OCI-LY1 (cell line): ENCODE data around the gene OLFML2B.

Experiments
- H2AFZ ChIP-seq: fragments of 200-600 bp; sonication (generic), shearing (Covaris generic); 2 replicates; pipeline ENCODE4 v1.6.0; 2014; ENCODE audit warnings: antibody characterized with exemption, mild to moderate bottlenecking, low read length
- H3F3A ChIP-seq: fragments of 200-600 bp; sonication (generic), shearing (Covaris generic); 2 replicates; pipeline ENCODE4 v1.6.0; 2014; ENCODE audit warnings: mild to moderate bottlenecking, antibody characterized with exemption, low read length, moderate library complexity; ENCODE audit not compliant: insufficient read depth
- H3K27ac ChIP-seq: fragments of 200-600 bp; sonication (generic); 2 replicates; pipeline ENCODE4 v1.5.1; 2014; ENCODE audit warnings: low read length, mixed run types, mild to moderate bottlenecking, low read depth; ENCODE audit not compliant: poor library complexity, severe bottlenecking
- H3K27me3 ChIP-seq: fragments of 200-600 bp; sonication (generic); 2 replicates; pipeline ENCODE4 v1.6.0; 2014; ENCODE audit warnings: antibody characterized with exemption, mild to moderate bottlenecking, low read length, moderate library complexity; ENCODE audit not compliant: insufficient read depth
- H3K36me3 ChIP-seq: fragments of 200-600 bp; sonication (generic); 2 replicates; pipeline ENCODE4 v1.6.1; 2014; ENCODE audit warnings: mild to moderate bottlenecking, antibody characterized with exemption, low read length, moderate library complexity, mixed read lengths; ENCODE audit not compliant: insufficient read depth
- H3K4me1 ChIP-seq: fragments of 200-600 bp; sonication (generic); 2 replicates; pipeline ENCODE4 v1.5.1; 2014; ENCODE audit warnings: mild to moderate bottlenecking, low read length, moderate library complexity; ENCODE audit not compliant: insufficient read depth, severe bottlenecking
- H3K4me2 ChIP-seq: fragments of 200-600 bp; sonication (generic), shearing (Covaris generic); 2 replicates; pipeline ENCODE4 v1.6.1; 2014; ENCODE audit warnings: low read length
- H3K4me3 ChIP-seq: fragments of 200-600 bp; sonication (generic); 2 replicates; pipeline ENCODE4 v1.5.1; 2014; ENCODE audit warnings: low read length, low read depth, mild to moderate bottlenecking, mixed read lengths; ENCODE audit not compliant: poor library complexity, severe bottlenecking
- H3K79me2 ChIP-seq: fragments of 200-600 bp; shearing (Covaris generic); 2 replicates; pipeline ENCODE4 v1.6.1; 2016; ENCODE audit warnings: mixed run types, low read length, mixed read lengths; ENCODE audit not compliant: insufficient read depth
- H3K9ac ChIP-seq: fragments of 200-600 bp; sonication (generic), shearing (Covaris generic); 2 replicates; pipeline ENCODE4 v1.6.1; 2014; ENCODE audit warnings: mild to moderate bottlenecking, low read length, mixed read lengths
- H3K9me2 ChIP-seq: fragments of 200-600 bp; sonication (generic), shearing (Covaris generic); 2 replicates; pipeline ENCODE4 v1.6.1; 2014; ENCODE audit warnings: low read depth, mild to moderate bottlenecking, low read length, mixed read lengths
- H3K9me3 ChIP-seq: fragments of 200-600 bp; shearing (Covaris generic); 2 replicates; pipeline ENCODE4 v1.6.1; 2014; ENCODE audit warnings: low read length, mixed read lengths
- H4K20me1 ChIP-seq: fragments of 200-600 bp; sonication (generic), shearing (Covaris generic); 2 replicates; pipeline ENCODE4 v1.6.0; 2016; ENCODE audit warnings: mild to moderate bottlenecking, low read length; ENCODE audit not compliant: insufficient read depth
- CTCF ChIP-seq: fragments of 200-600 bp; sonication (generic), shearing (Covaris generic); IDR thresholded peaks from 2 replicates; pipeline ENCODE4 v1.5.1; 2017; ENCODE audit warnings: mild to moderate bottlenecking, antibody characterized with exemption, low read length, moderate library complexity, mixed read lengths
- EZH2 ChIP-seq: fragments of 200-600 bp; sonication (generic), shearing (Covaris generic); IDR thresholded peaks from 2 replicates; pipeline ENCODE4 v1.8.0; 2017; ENCODE audit warnings: borderline replicate concordance, mixed run types, mild to moderate bottlenecking, antibody characterized with exemption, low read length, moderate library complexity, mixed read lengths

The OLFML2B gene

GRCh38 chr1:161954466-161954865 is 69.2 kb downstream of the OLFML2B start:
- Histone ChIP-seq H3K36me3 (peaks cover 7% of the 10 kb centered on the region; the same call in 1 of the 2 replicates), H3K27ac (no peak overlapping the region), H3K4me3 (no peak overlapping the region), H3K4me2 (no peak overlapping the region), H3K27me3 (no peaks in the 10 kb centered on the region), H3K9ac (no peak overlapping the region), H3K9me3 (no peaks in the 10 kb centered on the region), H3F3A (no peaks in the 10 kb centered on the region), H3K4me1 (no peaks in the 10 kb centered on the region), H3K9me2 (no peaks in the 10 kb centered on the region), H3K79me2 (no peaks in the 10 kb centered on the region), H4K20me1 (no peaks in the 10 kb centered on the region), H2AFZ (no peak overlapping the region)
- TF ChIP-seq EZH2 (no peak), CTCF (no peak)

GRCh38 chr1:161954050-161954449 is 69.6 kb downstream of the OLFML2B start:
- H3K9ac ChIP-seq = no peak overlapping the region
- H3K9me3 ChIP-seq = no peaks in the 10 kb centered on the region
- no peaks in the 10 kb centered on the region for H3K79me2 ChIP-seq
- no peak overlapping the region for H3K27ac ChIP-seq
- TF ChIP-seq EZH2 (no peak), CTCF (no peak)
- H3K27me3 ChIP-seq = no peaks in the 10 kb centered on the region
- no peak overlapping the region for H3K4me3 ChIP-seq
- H3K4me1 ChIP-seq = no peaks in the 10 kb centered on the region
- no peak overlapping the region for H3K4me2 ChIP-seq
- H3K36me3 ChIP-seq = peaks cover 7% of the 10 kb centered on the region; the same call in 1 of the 2 replicates
- no peaks in the 10 kb centered on the region for H4K20me1 ChIP-seq
- H3K9me2 ChIP-seq = no peaks in the 10 kb centered on the region
- no peaks in the 10 kb centered on the region for H3F3A ChIP-seq
- H2AFZ ChIP-seq = no peak overlapping the region

- Histone ChIP-seq H3K9me2 (no peaks in the 10 kb centered on the region), H3K36me3 (peaks cover under 1% of the 10 kb centered on the region; the same call in 1 of the 2 replicates), H3K9me3 (no peaks in the 10 kb centered on the region), H3K9ac (no peak overlapping the region), H3K27me3 (no peaks in the 10 kb centered on the region), H4K20me1 (no peaks in the 10 kb centered on the region), H3K4me2 (no peak overlapping the region), H2AFZ (no peak overlapping the region), H3K79me2 (no peaks in the 10 kb centered on the region), H3K4me1 (no peaks in the 10 kb centered on the region), H3K4me3 (no peak overlapping the region), H3F3A (no peaks in the 10 kb centered on the region), H3K27ac (no peak overlapping the region)
- no peak for TF ChIP-seq EZH2
Measured at GRCh38 chr1:161953256-161953920, 70.3 kb downstream of the OLFML2B start.
